CD4-positive, alpha-beta T cell treated with Interferon gamma for 1 hour (primary cell): ENCODE measurements around the gene CHRM1.
"Not testable (repeated sequence)": the region's sequence is repeated elsewhere in the genome, so short reads cannot be mapped to it uniquely, and the experiment has no call there.

ENCODE experiments used
- DNase-seq: peaks from one replicate; pipeline ENCODE4 v3.0.0-alpha.2; 2020

CHRM1 gene

GRCh38 chr11:62874851-62875250, 46.3 kb downstream of the CHRM1 start:
- no peak for DNase-seq

GRCh38 chr11:62865635-62866034, 55.5 kb downstream of the CHRM1 start:
- no peak for DNase-seq

GRCh38 chr11:62863687-62864335, 57.4 kb downstream of the CHRM1 start:
- DNase-seq: no peak

- DNase-seq: not testable (repeated sequence)
Observed at GRCh38 chr11:62861564-62862192, 59.5 kb downstream of the CHRM1 start.

- no peak for DNase-seq
Observed at GRCh38 chr11:62860835-62861563, 60.2 kb downstream of the CHRM1 start.

- not testable (repeated sequence) for DNase-seq
Observed at GRCh38 chr11:62859281-62859703, 61.9 kb downstream of the CHRM1 start.
